Ovary (tissue), 9 donors: ENCODE data around the gene RAPGEF4. TPM values are rescaled to one million over a fixed set of nuclear protein-coding genes. Genes with fewer than 3 reads are reported as not detected.

Experiments used
- DNase-seq, 5 donors: peaks; one replicate each; pipeline ENCODE4 v3.0.0-alpha.2; 2019 to 2020
- H3K27ac ChIP-seq, 2 donors: fragments of 200-600 bp; one replicate each; pipeline versions ENCODE4 v1.5.1 to v1.8.0; 2019 to 2022
- H3K27me3 ChIP-seq: fragments of 200-600 bp; one replicate; pipeline ENCODE4 v1.8.0; 2022
- H3K36me3 ChIP-seq: fragments of 200-600 bp; sonication (generic); one replicate; pipeline ENCODE4 v1.5.1; 2019
- H3K4me1 ChIP-seq: one replicate; pipeline ENCODE4 v1.8.1; 2013; ENCODE audit warnings: mild to moderate bottlenecking, moderate library complexity; ENCODE audit not compliant: insufficient read depth
- H3K4me3 ChIP-seq: fragments of 200-600 bp; sonication (generic); one replicate; pipeline ENCODE4 v1.5.1; 2017
- H3K9me3 ChIP-seq, 2 donors: fragments of 200-600 bp in 1 of 2; sonication (generic) in 1 of 2; one replicate each; pipeline versions ENCODE4 v1.5.1 to v1.8.1; 2013 to 2019; ENCODE audit warnings: mild to moderate bottlenecking in 1 of 2, moderate library complexity in 1 of 2
- CTCF ChIP-seq, 3 donors: fragments of 450-650 bp in 2 of 3; fragments of 200-600 bp in 1 of 3; IDR thresholded peaks; one replicate each; pipeline versions ENCODE4 v1.5.1 to v1.8.0; 2016 to 2022; ENCODE audit warnings: antibody characterized with exemption in 3 of 3, mild to moderate bottlenecking in 1 of 3
- EP300 ChIP-seq: sonication (generic); formaldehyde crosslinking; IDR thresholded peaks from one replicate; pipeline ENCODE4 v1.6.1; 2017; ENCODE audit warnings: antibody characterized with exemption
- POLR2A ChIP-seq: fragments of 450-650 bp; IDR thresholded peaks from one replicate; pipeline ENCODE4 v1.6.1; 2017; ENCODE audit warnings: antibody characterized with exemption, mild to moderate bottlenecking, moderate library complexity
- WGBS, 3 donors: extraction: QIAGEN DNeasy Blood & Tissue Kit in 1 of 3; methylation state at CpG; one replicate each; pipeline versions ENCODE4 v1.1.5 to v1.1.7; 2013 to 2017; 5-methylcytosine and 5-hydroxymethylcytosine counted together
- intact Hi-C, 4 donors: fragments of 100-400 bp; cut with DNase I; formaldehyde crosslinking; loops; one replicate each; pipeline versions ENCODE4 v1.11.0 to v1.15.1; 2022 to 2023
- polyA plus RNA-seq, 2 donors: library from polyadenylated mRNA; stranded (reverse); fragments of 200-250 nt in 1 of 2; fragments of 350-450 nt in 1 of 2; fragmentation: Illumina TruSeq in 1 of 2; extraction: RNeasy Lipid Tissue Mini Kit (QIAGEN cat#74804) in 1 of 2; gene quantifications; one replicate each; pipeline ENCODE4 v1.2.3, GENCODE V29; 2013 to 2014
- total RNA-seq, 7 donors: library from RNA; depleted of rRNA in 2 of 7; stranded (reverse); fragments of >200 nt in 2 of 7; fragmentation: NEBNext Ultra II Directional in 3 of 7; extraction: Animal tissue kit (Norgen Biotek cat#: 25700) in 3 of 7; gene quantifications; one replicate each; pipeline versions ENCODE4 v1.1.0 to v1.2.4, GENCODE V29; 2016 to 2023
- donor health status: DM: no; HTN: no; CAD: no; lungs with moderate emphysema.
- donor health status: DM: no; HTN: no; CAD: no.
- donor health status: Bipolar disorder and iron deficiency.
- donor health status: DM: yes; HTN: yes; CAD: no.
- donor health status: DM: no; HTN: no; CAD: no.
- donor health status: DM: yes; HTN: yes; CAD: no.

Gene RAPGEF4
- total and polyA plus RNA-seq, 9 donors: 6.8 to 24.6 (median 8.3) TPM

GRCh38 chr2:172888714-172889669 lies 153.3 kb downstream of the RAPGEF4 start:
- 68 to 77% (median 75%) methylated on average over 10 of the region's 10 CpGs for WGBS, 3 donors
- no peaks in the 10 kb centered on the region for H3K36me3 ChIP-seq
- H3K27ac ChIP-seq: no peak overlapping the region
- intact Hi-C loops: no loop called here
- no peak for TF ChIP-seq POLR2A
- TF ChIP-seq EP300: no peak
- no peak for TF ChIP-seq CTCF (IDR thresholded peaks at IDR 0.05)
- no peak for DNase-seq
- no peaks in the 10 kb centered on the region for H3K4me1 ChIP-seq
- no peaks in the 10 kb centered on the region for H3K9me3 ChIP-seq
- no peak overlapping the region for H3K4me3 ChIP-seq
- no peaks in the 10 kb centered on the region for H3K27me3 ChIP-seq

- Histone ChIP-seq H3K27me3 (no peaks in the 10 kb centered on the region), H3K27ac (no peak overlapping the region), H3K36me3 (no peaks in the 10 kb centered on the region), H3K4me3 (no peak overlapping the region), H3K4me1 (no peaks in the 10 kb centered on the region), H3K9me3 (no peaks in the 10 kb centered on the region)
- TF ChIP-seq CTCF (IDR thresholded peaks at IDR 0.05) (no peak), POLR2A (no peak)
- intact Hi-C loops: no loop called here
- WGBS, 3 donors: 41 to 53% (median 50%) methylated on average over 7 of the region's 7 CpGs
- no peak for DNase-seq
Observed at GRCh38 chr2:172889768-172890430, 154.3 kb downstream of the RAPGEF4 start.

- Histone ChIP-seq H3K36me3 (no peaks in the 10 kb centered on the region), H3K9me3 (no peaks in the 10 kb centered on the region), H3K4me1 (no peaks in the 10 kb centered on the region), H3K27ac (no peak overlapping the region), H3K27me3 (no peaks in the 10 kb centered on the region), H3K4me3 (no peak overlapping the region)
- WGBS, 3 donors: 89 to 94% (median 92%) methylated on average over 10 of the region's 10 CpGs
- DNase-seq: no peak
- TF ChIP-seq POLR2A (no peak), CTCF (IDR thresholded peaks at IDR 0.05) (no peak), EP300 (no peak)
- intact Hi-C loops: no loop called here
Observed at GRCh38 chr2:172893111-172893510, 157.5 kb downstream of the RAPGEF4 start.

GRCh38 chr2:172893671-172894070 lies 158.0 kb downstream of the RAPGEF4 start:
- H3K4me1 ChIP-seq: no peaks in the 10 kb centered on the region
- H3K9me3 ChIP-seq: no peaks in the 10 kb centered on the region
- WGBS, 3 donors: 70 to 72% (median 71%) methylated on average over 2 of the region's 2 CpGs
- TF ChIP-seq POLR2A (no peak), CTCF (IDR thresholded peaks at IDR 0.05) (no peak), EP300 (no peak)
- intact Hi-C loops: no loop called here
- H3K4me3 ChIP-seq: no peak overlapping the region
- H3K27ac ChIP-seq: no peak overlapping the region
- H3K27me3 ChIP-seq: no peaks in the 10 kb centered on the region
- DNase-seq: no peak
- no peaks in the 10 kb centered on the region for H3K36me3 ChIP-seq
